ENCODE results near the gene GALNT9. TPM values are rescaled to one million over a fixed set of nuclear protein-coding genes. Genes with fewer than 3 reads are reported as not detected.
"Not testable (repeated sequence)": the region's sequence is repeated elsewhere in the genome, so short reads cannot be mapped to it uniquely, and the experiment has no call there.

The GALNT9 gene
- total RNA-seq, 1 donor from 2014 or later: 0.08 TPM

- DNase-seq (ENCODE audit: low read depth): not testable (repeated sequence)
Measured at GRCh38 chr12:132358241-132359225, 29.1 kb upstream of the GALNT9 start.

DNA sequence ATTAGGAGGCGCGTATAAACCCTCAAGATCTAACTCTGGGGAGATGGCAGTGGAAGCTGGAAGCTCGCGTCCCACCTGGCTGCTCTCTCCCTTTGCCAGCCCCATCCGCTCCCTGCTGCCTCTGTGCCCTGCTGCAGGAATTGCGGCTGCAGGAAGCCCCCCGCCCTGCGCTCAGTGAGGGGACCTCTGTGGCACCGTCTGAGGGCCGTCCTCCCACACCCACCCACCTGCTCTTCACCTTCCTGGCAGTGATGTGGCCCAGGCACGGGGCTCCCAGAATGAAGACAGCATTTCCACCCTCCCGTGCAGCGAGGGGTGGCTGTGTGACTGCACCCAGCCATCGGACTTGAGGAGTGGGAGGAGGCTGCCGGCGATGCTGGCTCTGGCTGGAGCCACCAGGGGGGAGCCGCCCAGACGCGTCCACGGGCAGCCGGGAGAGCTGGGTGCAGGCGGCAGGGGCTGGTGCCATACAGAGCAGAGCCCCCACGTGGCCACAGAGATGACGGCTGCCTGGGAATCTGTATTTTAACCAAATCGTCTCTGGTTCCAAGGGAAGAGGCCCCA is 28.3 kb upstream of the GALNT9 start:
- no peak for DNase-seq (ENCODE audit: low read depth)

DNA sequence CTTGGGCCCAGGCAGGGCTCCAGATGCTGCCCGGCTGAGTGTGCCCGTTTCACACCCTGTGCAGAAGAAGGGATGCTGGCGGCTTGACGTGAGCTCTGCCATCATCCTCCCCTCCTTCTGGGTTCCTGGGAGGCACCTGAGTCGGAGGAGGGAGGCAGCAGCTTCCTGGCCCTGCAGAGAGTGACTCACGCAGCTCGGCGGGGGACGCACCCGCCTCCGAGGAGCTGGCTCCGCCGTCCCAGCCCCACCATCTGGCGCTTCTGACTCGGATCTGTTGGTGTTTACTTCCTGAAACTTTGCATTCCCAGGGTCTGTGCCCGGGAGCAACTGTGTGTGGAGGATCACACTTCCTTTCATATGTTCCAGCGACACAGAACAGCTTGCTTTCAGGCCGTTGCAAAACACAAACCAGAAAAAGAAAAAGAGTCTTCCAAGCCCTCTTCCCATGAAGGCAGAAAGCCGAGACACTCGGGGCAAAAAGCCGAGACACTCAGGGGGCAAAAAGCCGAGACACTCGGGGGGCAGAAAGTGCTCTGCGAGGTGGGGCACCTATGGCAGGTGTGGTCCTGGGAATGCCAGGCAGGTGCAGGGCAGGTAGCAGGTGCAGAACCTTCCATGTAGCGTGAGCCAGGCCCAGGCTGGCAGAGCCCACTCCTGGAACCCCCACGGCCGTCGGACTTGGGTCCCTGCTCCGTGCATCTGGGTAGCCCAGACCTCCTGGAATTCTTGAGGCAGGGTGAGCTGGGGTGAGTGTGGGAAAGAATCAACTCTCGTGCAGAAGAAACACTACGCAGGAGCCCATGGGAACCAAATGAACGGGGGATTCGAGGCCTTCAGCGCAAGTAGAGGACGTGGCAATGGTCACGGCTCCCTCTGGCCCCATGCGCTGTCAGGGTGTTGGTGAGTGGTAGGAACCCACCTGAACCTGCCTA is 27.6 kb upstream of the GALNT9 start:
- peak; percentile 53 for DNase-seq (ENCODE audit: low read depth)

DNA sequence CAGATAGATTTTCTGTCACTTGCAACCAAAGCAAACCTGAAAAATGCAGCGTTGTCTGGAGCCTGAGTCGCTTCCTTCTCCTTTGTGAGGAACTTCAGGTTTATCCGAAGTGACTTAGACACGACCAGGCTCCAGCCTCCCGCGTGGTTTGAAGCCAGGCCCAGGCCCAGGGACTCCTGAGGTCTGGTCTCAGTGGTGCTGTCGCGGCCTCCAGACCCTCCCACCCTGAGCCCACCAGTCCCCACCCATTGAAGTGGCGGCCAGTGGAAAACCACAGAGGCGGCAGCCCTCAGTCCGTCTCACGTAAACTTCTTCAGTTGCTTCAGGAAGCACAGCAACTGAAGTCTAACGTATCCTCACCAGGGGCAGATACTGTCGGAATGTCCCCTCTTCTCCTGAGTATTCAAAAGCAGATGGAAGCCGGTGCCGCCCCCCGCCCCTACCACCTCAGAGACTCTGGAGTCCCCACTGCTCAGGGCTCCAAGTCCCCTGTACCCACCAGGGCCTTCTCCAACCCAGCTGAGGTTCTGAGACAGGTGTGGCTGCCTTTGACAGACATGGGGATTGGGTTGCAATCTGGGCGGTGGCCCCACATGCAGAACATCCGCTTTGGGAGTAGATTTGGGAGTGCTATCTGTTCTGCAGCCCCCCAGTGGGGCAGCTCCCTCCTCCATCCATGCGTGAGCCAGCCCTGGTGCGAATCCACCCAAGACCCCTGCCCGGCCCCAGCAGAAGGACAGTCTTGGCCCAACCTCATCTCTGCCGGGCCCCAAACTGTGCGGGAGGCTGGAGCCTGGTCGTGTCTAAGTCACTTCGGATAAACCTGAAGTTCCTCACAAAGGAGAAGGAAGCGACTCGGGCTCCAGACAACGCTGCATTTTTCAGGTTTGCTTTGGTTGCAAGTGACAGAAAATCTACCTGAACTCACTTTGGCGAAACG is 26.6 kb upstream of the GALNT9 start:
- DNase-seq (ENCODE audit: low read depth): no peak

DNA sequence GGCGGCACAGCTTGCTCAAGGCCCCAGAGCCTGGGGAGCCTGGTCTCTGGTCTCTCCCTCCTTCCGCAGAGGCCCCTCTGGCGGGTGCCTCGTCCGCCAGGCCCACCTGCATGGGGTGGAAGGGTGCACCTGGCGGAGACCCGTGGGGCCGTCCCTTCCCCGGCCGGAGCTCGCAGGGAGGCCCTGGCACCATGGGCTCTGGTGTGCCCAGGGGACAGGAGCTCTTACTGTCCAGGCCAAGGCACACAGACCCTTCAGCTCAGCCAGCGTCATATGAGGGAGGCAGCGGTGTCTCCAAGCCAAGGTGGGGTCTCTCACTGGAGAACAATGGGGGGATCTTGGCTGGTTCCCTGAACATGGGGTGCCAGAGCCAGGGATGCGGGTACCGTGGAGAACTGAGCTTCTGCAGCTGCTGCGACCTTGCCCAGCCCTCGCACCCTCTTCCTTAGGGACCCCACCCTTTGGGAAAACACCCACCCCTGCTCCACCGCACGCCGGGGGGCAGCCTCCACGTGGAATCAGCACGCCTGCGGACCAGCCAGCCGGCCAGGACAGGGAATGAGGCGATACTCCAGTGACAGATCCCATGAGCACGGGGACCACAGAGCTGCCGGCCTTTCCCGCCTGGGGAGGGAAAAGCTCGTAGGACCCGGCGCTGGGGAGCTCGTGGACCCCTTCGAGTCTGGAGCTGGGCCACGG is 25.7 kb upstream of the GALNT9 start:
- no peak for DNase-seq (ENCODE audit: low read depth)

DNA sequence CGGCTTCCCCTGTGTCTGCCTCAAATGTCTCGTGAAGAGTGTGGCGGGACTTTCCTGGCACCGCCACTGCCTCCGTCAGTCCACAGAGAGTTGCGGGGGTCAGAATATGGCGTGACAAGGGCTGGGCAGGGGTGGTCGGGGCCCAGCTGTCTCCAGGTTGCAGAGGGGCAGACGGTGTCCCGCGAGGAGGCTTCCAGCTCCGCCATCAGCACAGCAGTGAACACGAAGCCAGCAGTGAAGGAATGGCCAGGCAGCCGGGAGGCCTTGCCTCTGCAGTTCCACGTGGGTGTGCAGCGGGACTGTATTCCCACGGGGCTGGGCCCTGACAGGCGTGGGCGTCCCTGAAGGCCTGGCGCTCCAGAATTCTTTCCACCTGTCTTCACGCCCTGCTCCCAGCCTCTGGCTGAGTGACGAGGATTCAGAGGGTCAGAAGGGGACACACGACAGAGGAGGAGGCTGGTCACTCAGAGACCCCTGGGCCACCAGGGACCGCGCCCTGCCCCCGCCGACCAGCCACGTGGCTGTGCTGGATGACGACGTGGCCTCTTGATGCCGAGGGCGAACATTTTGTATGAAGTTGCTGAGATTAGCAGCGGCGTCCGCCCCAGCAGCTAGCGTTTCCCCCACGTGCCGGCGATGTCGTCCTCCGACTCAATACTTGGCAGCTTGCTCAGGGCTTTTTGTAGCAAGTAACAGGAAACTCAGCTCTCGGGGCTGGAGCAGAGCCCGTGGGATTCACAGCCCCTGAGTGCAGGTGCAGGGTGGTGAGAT is 25.0 kb upstream of the GALNT9 start:
- no peak for DNase-seq (ENCODE audit: low read depth)

DNA sequence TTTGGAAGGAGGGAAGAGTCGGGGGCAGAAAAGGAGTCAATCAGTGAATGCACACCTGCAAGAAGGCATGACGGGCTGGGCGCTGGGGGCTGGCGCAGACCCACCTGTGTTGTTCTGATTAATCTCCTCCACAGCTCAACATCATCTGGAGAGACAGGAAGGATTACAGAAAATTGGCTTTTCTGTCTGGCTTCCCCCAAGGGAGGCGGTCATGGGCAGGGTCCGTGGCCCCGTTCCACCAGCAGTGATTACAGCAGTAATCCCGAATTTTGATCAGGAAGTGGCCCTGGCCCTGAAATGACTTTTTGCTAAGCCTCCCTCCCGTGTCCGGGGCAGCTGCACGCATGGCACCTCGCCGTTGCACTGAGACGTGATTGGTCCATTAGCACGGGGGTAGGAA is 24.4 kb upstream of the GALNT9 start:
- no peak for DNase-seq (ENCODE audit: low read depth)

GRCh38 chr12:132352896-132353800 is 23.8 kb upstream of the GALNT9 start:
- DNase-seq (ENCODE audit: low read depth): no peak

GRCh38 chr12:132351751-132352495 is 22.5 kb upstream of the GALNT9 start:
- no peak for DNase-seq (ENCODE audit: low read depth)

DNA sequence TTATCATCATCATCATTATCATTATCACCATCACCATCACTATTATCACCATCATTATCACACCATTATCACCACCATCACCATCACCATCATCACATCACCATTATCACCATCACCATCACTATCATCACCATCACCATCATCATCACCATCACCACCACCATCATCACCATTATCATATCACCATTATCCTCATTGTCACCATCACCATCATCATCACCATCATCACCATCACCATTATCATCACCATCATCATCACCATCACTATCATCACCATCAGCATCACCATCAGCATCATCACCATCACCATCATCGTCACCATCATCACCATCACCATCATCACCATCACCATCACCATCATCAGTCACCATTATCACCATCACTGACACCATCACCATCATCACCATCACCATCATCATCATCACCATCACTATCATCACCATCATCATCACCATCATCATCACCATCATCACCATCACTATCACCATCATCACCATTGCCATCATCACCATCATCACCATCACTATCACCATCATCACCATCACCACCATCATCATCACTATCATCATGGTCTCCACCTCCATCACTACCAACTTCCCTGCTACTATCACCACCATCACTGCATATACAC is 20.2 kb upstream of the GALNT9 start:
- DNase-seq (ENCODE audit: low read depth): no peak

DNA sequence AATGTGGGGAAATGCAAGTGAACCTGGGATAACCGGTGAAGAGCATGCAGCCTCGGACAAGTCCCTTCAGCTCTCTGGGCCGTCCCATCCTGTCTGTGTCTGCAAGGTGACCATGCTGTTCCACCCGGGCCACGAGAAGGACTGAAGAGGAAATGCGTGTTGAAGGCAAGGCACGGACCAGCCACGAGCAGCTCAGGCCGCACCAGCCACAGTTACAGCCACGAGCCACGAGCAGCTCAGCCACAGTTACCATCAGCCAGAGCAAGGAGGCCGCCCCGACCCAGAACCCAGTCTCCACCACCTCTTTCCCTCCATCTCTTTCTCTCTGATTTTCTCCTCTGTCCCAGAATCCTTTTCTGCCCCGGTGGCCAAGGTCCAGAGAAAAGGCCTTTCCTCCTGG is 18.8 kb upstream of the GALNT9 start:
- no peak for DNase-seq (ENCODE audit: low read depth)

GRCh38 chr12:132347176-132347855 is 17.9 kb upstream of the GALNT9 start:
- no peak for DNase-seq (ENCODE audit: low read depth)

- no peak for DNase-seq (ENCODE audit: low read depth)
Measured at GRCh38 chr12:132346471-132347175, 17.2 kb upstream of the GALNT9 start.

GRCh38 chr12:132345561-132346200 is 16.3 kb upstream of the GALNT9 start:
- DNase-seq (ENCODE audit: low read depth): no peak

GRCh38 chr12:132345126-132345525 is 15.7 kb upstream of the GALNT9 start:
- no peak for DNase-seq (ENCODE audit: low read depth)
